Omental fat pad (tissue), 4 donors: ENCODE results near the gene MGAT4B. TPM values are rescaled to one million over a fixed set of nuclear protein-coding genes. Genes with fewer than 3 reads are reported as not detected.

ENCODE experiments used
- ATAC-seq: fragments of 150-250 bp; one replicate; pipeline ENCODE4 v1.9.1; 2016; ENCODE audit warnings: mild to moderate bottlenecking, moderate library complexity; ENCODE audit not compliant: low FRiP score
- DNase-seq: peaks from one replicate; pipeline ENCODE4 v3.0.0-alpha.2; 2019; ENCODE audit warnings: low spot score
- total RNA-seq, 4 donors: library from RNA; depleted of rRNA; stranded (reverse); fragments of >200 nt; gene quantifications; one replicate each; pipeline ENCODE4 v1.1.0, GENCODE V29; 2016
- TF ChIP-seq, protein P1 (sequence below), 3 donors: fragments of 450-650 bp; IDR thresholded peaks; one replicate each; pipeline ENCODE4 v1.5.1; 2016 to 2017; ENCODE audit warnings: antibody characterized with exemption in 3 of 3, mild to moderate bottlenecking in 3 of 3, moderate library complexity in 2 of 3

MGAT4B gene
- total RNA-seq, 4 donors from 2014 or later: 67.6 to 90.1 (median 73.9) TPM

DNA sequence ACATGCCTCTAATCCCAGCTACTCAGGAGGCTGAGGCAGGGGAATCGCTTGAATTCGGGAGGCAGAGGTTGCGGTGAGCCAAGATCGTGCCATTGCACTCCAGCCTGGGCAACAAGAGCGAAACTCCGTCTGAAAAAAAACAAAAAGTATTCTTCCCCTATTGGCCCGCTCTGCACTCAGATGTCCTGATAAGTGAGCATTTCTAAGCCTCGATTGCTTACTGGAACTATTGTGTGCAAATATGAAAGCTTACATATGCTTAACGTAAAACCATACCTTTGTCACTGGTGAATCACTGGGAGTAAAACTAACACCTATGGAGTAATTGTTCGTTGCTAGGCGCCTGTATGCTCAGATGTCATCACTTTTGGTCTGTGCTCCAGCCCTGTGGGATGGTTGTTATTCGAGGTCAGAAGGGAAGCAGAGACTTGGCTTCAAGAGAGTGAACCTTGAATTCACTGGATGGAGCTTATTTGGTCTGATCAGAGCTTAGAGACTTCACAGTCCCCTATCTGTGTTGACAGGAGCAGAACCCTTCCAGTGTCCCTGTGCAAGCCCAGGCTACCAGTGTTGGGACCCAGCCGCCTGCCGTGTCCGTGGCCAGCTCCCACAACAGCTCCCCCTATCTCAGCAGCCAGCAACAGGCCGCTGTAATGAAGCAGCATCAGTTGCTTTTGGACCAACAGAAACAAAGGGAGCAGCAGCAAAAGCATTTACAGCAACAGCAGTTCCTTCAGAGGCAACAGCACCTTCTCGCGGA, 38.2 kb downstream of the MGAT4B start:
- DNase-seq: no peak
- ATAC-seq: no peak
- TF ChIP-seq, protein P1, sequence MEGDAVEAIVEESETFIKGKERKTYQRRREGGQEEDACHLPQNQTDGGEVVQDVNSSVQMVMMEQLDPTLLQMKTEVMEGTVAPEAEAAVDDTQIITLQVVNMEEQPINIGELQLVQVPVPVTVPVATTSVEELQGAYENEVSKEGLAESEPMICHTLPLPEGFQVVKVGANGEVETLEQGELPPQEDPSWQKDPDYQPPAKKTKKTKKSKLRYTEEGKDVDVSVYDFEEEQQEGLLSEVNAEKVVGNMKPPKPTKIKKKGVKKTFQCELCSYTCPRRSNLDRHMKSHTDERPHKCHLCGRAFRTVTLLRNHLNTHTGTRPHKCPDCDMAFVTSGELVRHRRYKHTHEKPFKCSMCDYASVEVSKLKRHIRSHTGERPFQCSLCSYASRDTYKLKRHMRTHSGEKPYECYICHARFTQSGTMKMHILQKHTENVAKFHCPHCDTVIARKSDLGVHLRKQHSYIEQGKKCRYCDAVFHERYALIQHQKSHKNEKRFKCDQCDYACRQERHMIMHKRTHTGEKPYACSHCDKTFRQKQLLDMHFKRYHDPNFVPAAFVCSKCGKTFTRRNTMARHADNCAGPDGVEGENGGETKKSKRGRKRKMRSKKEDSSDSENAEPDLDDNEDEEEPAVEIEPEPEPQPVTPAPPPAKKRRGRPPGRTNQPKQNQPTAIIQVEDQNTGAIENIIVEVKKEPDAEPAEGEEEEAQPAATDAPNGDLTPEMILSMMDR (IDR thresholded peaks at IDR 0.05): no peak

DNA sequence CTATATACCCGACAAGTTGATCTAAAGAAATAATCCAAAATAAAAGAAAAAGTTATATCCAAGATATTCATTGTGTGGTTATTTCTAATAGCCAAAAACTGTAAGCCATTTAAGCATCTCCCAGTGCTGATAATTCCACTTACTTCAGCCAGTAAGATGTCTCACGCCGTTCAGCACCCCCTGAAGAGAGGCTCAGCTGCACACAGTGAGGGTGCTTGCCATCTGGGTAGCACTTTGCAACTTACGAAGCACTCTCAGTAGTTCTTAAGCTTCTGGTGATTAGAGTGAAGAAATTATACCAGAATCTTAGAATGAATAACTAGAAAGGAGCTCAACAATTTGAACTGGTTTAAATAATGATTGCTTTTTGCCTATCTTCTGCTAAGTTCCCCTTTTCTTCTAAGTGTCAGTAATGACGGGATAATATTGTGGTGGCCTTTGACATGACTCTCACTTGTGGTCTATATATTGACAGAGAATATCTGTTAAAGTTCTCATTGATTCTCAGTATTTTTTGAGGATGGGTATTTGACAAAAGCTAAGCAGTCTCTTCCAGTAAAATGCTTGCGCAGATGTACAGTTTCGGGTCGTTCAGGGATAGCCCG, 39.1 kb downstream of the MGAT4B start:
- ATAC-seq: no peak
- no peak for DNase-seq
- TF ChIP-seq, protein P1 (IDR thresholded peaks at IDR 0.05): no peak

DNA sequence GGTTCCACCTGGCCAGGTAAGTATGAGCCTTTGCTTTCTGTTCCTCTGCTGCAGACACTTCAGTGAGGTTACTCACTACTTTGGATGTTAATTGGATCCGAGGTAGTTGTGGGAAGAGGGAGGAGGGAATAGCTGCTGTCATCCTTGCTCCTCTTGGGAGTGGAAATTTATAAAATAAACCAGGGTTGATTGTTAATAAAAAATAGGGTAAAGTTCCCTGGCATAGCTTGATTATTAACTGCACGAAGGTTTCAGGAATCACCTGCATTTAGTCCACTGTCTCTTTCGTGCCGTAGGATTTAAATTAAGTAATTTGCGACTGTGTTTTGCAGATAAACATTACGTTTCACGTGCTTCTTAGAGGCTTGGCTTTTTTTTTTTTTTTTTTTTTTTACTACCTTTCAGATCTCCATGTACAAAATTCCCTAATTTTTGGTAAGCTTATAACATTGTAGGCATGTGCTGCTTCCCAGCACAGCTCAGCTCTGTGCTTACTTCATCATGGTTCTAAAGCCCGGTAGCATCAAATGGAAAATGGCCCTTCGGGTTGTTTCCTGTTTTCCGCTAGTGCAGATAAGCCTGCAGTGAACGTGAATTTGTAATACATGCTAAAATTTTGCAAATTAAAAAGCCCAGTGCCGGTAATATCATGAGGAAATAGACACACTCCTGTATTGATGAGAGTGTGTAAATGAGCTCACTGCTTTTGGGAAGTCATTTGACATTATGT, 39.8 kb downstream of the MGAT4B start:
- no peak for DNase-seq
- TF ChIP-seq, protein P1 (IDR thresholded peaks at IDR 0.05): no peak
- ATAC-seq: no peak

DNA sequence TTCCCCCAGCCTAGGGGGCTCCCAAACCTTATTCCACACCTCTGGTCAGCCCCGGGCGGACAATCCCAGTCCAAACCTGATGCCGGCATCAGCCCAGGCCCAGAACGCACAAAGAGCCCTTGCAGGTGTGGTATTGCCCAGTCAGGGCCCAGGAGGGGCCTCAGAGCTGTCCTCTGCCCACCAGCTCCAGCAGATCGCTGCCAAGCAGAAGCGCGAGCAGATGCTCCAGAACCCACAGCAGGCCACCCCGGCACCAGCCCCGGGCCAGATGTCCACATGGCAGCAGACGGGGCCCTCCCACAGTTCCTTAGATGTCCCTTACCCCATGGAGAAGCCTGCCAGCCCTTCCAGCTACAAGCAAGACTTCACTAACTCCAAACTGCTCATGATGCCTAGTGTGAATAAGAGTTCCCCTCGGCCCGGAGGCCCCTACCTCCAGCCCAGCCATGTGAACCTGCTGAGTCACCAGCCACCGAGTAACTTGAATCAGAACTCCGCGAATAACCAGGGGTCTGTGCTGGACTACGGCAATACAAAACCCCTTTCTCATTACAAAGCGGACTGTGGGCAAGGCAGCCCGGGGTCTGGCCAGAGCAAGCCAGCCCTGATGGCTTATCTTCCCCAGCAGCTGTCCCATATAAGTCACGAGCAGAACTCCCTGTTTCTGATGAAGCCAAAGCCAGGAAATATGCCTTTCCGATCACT, 40.5 kb downstream of the MGAT4B start:
- TF ChIP-seq, protein P1 (IDR thresholded peaks at IDR 0.05): no peak
- DNase-seq: no peak
- no peak for ATAC-seq

DNA sequence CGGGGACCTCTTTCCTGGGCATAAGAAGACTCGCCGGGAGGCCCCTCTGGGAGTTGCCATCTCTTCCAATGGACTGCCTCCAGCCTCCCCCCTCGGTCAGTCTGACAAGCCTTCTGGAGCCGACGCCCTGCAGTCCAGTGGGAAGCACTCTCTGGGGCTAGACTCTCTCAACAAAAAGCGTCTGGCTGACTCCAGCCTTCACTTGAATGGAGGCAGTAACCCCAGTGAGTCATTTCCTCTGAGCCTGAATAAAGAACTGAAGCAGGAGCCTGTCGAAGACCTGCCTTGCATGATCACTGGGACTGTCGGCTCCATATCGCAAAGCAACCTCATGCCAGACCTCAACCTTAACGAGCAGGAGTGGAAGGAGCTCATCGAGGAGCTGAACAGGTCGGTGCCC, 41.3 kb downstream of the MGAT4B start:
- DNase-seq (no peak), ATAC-seq (no peak)
- TF ChIP-seq, protein P1 (IDR thresholded peaks at IDR 0.05): no peak

DNA sequence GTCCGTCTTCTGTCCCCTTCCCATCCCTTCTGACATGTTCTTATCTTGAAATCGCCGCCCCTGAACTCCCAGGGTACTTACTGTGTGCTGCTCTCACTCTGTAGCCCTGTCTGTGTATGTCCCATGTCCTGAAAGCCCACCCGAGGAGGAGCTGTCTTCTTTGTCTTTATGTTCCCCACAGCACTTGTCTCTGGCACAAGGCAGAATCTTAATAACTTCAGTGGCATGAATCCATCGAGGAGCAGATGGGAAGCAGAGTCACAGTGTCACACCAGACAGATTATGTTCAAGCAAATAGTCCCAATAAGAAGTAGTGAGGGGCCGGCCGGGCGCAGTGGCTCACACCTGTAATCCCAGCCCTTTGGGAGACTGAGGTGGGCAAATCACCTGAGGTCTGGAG, 42.6 kb downstream of the MGAT4B start:
- DNase-seq: no peak
- TF ChIP-seq, protein P1 (IDR thresholded peaks at IDR 0.05): no peak
- ATAC-seq: no peak
